SK-N-SH (cell line): Measurements from ENCODE around the gene ARHGEF4. TPM values are rescaled to one million over a fixed set of nuclear protein-coding genes. Genes with fewer than 3 reads are reported as not detected.

Experiments used
- CTCF ChIA-PET: fragments of 300-600, 350-600 bp; formaldehyde crosslinking; extraction: SDS; loops from one replicate; lab custom pipeline; 2021; lab: Yijun Ruan, JAX
- POLR2A ChIA-PET: fragments of 350-600 bp; sonication (Branson Sonifier 250); formaldehyde crosslinking; extraction: SDS; loops from one replicate; lab custom pipeline; 2020; ENCODE audit warnings: antibody characterized with exemption, inconsistent platforms; lab: Yijun Ruan, JAX
- DNase-seq: peaks from one replicate; pipeline ENCODE4 v3.0.0; 2012
- H2AFZ ChIP-seq: fragments of 200-600 bp; sonication (generic); 2 replicates; pipeline ENCODE4 v1.8.1; 2016; ENCODE audit warnings: antibody characterized with exemption, mild to moderate bottlenecking, low read depth
- H3F3A ChIP-seq: fragments of 200-600 bp; sonication (generic); replicated peaks from 2 replicates; pipeline ENCODE3; 2016; ENCODE audit warnings: antibody characterized with exemption, mild to moderate bottlenecking; ENCODE audit not compliant: insufficient read depth
- H3K27ac ChIP-seq, 2 experiments: fragments of 200-500 bp in 1 of 2; fragments of 200-600 bp in 1 of 2; sonication (Bioruptor generic) in 1 of 2; sonication (generic), shearing (Covaris generic) in 1 of 2; 2 replicates each; pipeline versions ENCODE4 v1.5.1 to v1.6.1; 2014 to 2016; ENCODE audit warnings: low read depth in 2 of 2, inconsistent platforms in 1 of 2, low read length in 1 of 2, mild to moderate bottlenecking in 1 of 2, mixed read lengths in 1 of 2
- H3K27me3 ChIP-seq: fragments of 200-600 bp; sonication (generic), shearing (Covaris generic); 2 replicates; pipeline ENCODE4 v1.6.1; 2016; ENCODE audit warnings: mixed run types; ENCODE audit not compliant: insufficient read depth
- H3K36me3 ChIP-seq, 2 experiments: fragments of 200-500 bp in 1 of 2; fragments of 200-600 bp in 1 of 2; sonication (Bioruptor generic) in 1 of 2; sonication (generic) in 1 of 2; replicated peaks in 1 of 2; 2 replicates each; pipeline versions ENCODE3 to v1.5.1; 2014 to 2016; ENCODE audit warnings: low read length in 1 of 2, mild to moderate bottlenecking in 1 of 2; ENCODE audit not compliant: insufficient read depth in 2 of 2, control insufficient read depth in 1 of 2
- H3K4me1 ChIP-seq, 2 experiments: fragments of 200-500 bp in 1 of 2; fragments of 200-600 bp in 1 of 2; sonication (Bioruptor generic) in 1 of 2; sonication (generic), shearing (Covaris generic) in 1 of 2; 2 replicates each; pipeline versions ENCODE4 v1.5.1 to v1.6.1; 2014 to 2016; ENCODE audit warnings: low read depth in 1 of 2, low read length in 1 of 2, mixed run types in 1 of 2; ENCODE audit not compliant: insufficient read depth in 2 of 2, control insufficient read depth in 1 of 2
- H3K4me2 ChIP-seq: fragments of 200-600 bp; sonication (generic), shearing (Covaris generic); 2 replicates; pipeline ENCODE4 v1.6.1; 2017; ENCODE audit warnings: mixed run types
- H3K4me3 ChIP-seq, 2 experiments: fragments of 200-500 bp in 1 of 2; fragments of 200-600 bp in 1 of 2; sonication (Bioruptor generic) in 1 of 2; sonication (generic), shearing (Covaris generic) in 1 of 2; 2 replicates each; pipeline versions ENCODE4 v1.5.1 to v1.8.1; 2014 to 2016; ENCODE audit warnings: low read depth in 2 of 2, inconsistent platforms in 1 of 2, low read length in 1 of 2, mild to moderate bottlenecking in 1 of 2, mixed read lengths in 1 of 2, moderate library complexity in 1 of 2
- H3K79me2 ChIP-seq: fragments of 200-600 bp; sonication (generic); 2 replicates; pipeline ENCODE4 v1.8.1; 2017; ENCODE audit warnings: mild to moderate bottlenecking; ENCODE audit not compliant: insufficient read depth
- H3K9ac ChIP-seq: fragments of 200-600 bp; sonication (generic); 2 replicates; pipeline ENCODE4 v1.6.1; 2017; ENCODE audit warnings: mixed run types
- H3K9me2 ChIP-seq: fragments of 200-600 bp; sonication (generic); 2 replicates; pipeline ENCODE4 v1.6.1; 2017; ENCODE audit warnings: mixed run types
- H3K9me3 ChIP-seq: fragments of 200-600 bp; sonication (generic); 2 replicates; pipeline ENCODE4 v1.6.1; 2017; ENCODE audit warnings: mixed run types, mild to moderate bottlenecking, moderate library complexity
- H4K20me1 ChIP-seq: fragments of 200-600 bp; sonication (generic); 2 replicates; pipeline ENCODE4 v1.6.1; 2017; ENCODE audit warnings: mild to moderate bottlenecking, mixed run types; ENCODE audit not compliant: insufficient read depth
- ELF1 ChIP-seq: IDR thresholded peaks from 2 replicates; pipeline ENCODE4 v1.4.0; 2012
- FOXJ3 ChIP-seq: sonication (generic); formaldehyde crosslinking; IDR thresholded peaks from 2 replicates; pipeline ENCODE4 v1.5.1; 2020; ENCODE audit warnings: mild to moderate bottlenecking, missing genetic modification reagents
- GATA2 ChIP-seq: sonication (generic); formaldehyde crosslinking; IDR thresholded peaks from 2 replicates; pipeline ENCODE4 v1.5.0; 2020; ENCODE audit warnings: mild to moderate bottlenecking, missing genetic modification reagents
- MEF2A ChIP-seq: IDR thresholded peaks from 2 replicates; pipeline ENCODE4 v1.4.0; 2012; ENCODE audit warnings: low read depth, borderline replicate concordance
- NFIC ChIP-seq: IDR thresholded peaks from 2 replicates; pipeline ENCODE4 v1.4.0; 2012; ENCODE audit warnings: borderline replicate concordance
- NRF1 ChIP-seq: IDR thresholded peaks from 2 replicates; pipeline ENCODE4 v1.6.1; 2012; ENCODE audit warnings: low read depth, mild to moderate bottlenecking, low read length
- RFX5 ChIP-seq: IDR thresholded peaks from 2 replicates; pipeline ENCODE4 v1.6.1; 2012; ENCODE audit warnings: mild to moderate bottlenecking, improper control_type of control experiment, low read length
- SIN3A ChIP-seq: IDR thresholded peaks from 2 replicates; pipeline ENCODE4 v1.6.1; 2012; ENCODE audit warnings: low read depth, mild to moderate bottlenecking, low read length, moderate library complexity, borderline replicate concordance
- SMC3 ChIP-seq: IDR thresholded peaks from 2 replicates; pipeline ENCODE4 v1.6.1; 2012; ENCODE audit warnings: low read depth, low read length, improper control_type of control experiment
- TAF1 ChIP-seq: IDR thresholded peaks from 2 replicates; pipeline ENCODE4 v1.6.1; 2012; ENCODE audit warnings: low read depth, mild to moderate bottlenecking, low read length, moderate library complexity, borderline replicate concordance
- TEAD4 ChIP-seq: IDR thresholded peaks from 2 replicates; pipeline ENCODE4 v1.4.0; 2012; ENCODE audit warnings: mild to moderate bottlenecking, borderline replicate concordance; ENCODE audit not compliant: insufficient read depth
- YY1 ChIP-seq: IDR thresholded peaks from 2 replicates; pipeline ENCODE4 v1.4.0; 2012; ENCODE audit warnings: low read depth, mild to moderate bottlenecking
- WGBS: methylation state at CpG from one replicate; pipeline ENCODE4 v1.1.6; 2017; ENCODE audit warnings: low lambda C conversion rate; 5-methylcytosine and 5-hydroxymethylcytosine counted together
- polyA plus RNA-seq, 3 experiments: library from polyadenylated mRNA; depleted of rRNA; stranded (reverse); fragments of >200 nt; gene quantifications; 2 replicates each; pipeline ENCODE4 v1.2.3, GENCODE V29; 2012
- TF ChIP-seq, protein P1 (sequence below): fragments of 150-350 bp; IDR thresholded peaks from 2 replicates; pipeline ENCODE4 v1.6.1; 2017; ENCODE audit warnings: antibody characterized with exemption, low read length, low read depth, borderline replicate concordance
- TF ChIP-seq, protein P2 (sequence below): IDR thresholded peaks from 2 replicates; pipeline ENCODE4 v1.4.0; 2012; ENCODE audit warnings: low read depth, borderline replicate concordance
- TF ChIP-seq, protein P3 (sequence below): IDR thresholded peaks from 2 replicates; pipeline ENCODE4; 2012

The ARHGEF4 gene
- polyA plus RNA-seq, 1 of the 3 experiments (the other 2 are of a cell fraction) = 2.3 TPM

DNA sequence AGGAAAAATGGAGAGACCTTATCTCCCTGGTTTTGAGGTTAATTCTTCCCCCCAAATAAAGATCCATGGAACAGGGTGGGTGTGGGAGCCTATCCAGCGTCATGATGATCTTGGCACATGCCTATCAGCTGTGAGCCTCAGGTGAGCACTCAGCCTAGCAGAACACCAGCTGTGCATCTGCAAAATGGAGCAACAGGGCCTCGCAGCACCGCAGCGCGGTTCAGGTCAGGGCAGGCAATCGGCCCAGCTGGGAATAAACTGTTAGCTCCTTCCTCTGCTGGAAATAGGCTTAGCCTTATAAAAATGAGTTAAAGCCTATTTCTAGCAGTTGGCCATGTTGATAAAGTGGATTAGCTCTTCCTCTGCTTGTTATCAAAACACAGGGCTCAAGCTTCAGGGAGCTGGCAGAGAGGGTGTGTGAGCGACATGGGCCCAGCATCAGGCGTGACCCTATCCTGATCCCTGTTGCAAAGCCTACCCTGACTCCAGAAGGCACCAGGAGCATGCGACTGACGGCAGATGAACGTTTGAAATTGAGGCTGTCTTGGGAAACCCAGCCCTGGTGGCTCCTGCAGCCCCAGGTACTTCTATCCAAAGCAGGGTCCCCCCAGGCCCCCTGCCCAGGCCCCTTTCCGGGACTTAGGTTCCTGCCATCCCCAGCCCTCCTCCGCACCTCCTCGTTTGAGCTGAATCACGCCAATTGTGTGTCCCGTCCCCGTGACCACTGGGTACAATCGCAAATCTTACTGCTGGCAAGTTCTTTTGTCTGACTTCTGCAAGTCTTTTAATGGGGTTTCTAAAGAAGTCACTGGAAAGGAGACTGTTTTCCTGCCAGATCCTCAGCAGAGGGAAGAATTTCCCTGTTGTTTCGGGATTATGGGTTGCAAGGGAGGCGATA, 35.4 kb downstream of the ARHGEF4 start:
- TF ChIP-seq, protein P1, sequence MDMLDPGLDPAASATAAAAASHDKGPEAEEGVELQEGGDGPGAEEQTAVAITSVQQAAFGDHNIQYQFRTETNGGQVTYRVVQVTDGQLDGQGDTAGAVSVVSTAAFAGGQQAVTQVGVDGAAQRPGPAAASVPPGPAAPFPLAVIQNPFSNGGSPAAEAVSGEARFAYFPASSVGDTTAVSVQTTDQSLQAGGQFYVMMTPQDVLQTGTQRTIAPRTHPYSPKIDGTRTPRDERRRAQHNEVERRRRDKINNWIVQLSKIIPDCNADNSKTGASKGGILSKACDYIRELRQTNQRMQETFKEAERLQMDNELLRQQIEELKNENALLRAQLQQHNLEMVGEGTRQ = no peak
- TF ChIP-seq ELF1 (no peak), NFIC (no peak), GATA2 (CRISPR knock-in tag) (no peak), NRF1 (no peak), TAF1 (no peak), SIN3A (no peak), RFX5 (no peak), TEAD4 (no peak), FOXJ3 (CRISPR knock-in tag) (no peak), YY1 (no peak), SMC3 (no peak), MEF2A (no peak)
- TF ChIP-seq, protein P2, sequence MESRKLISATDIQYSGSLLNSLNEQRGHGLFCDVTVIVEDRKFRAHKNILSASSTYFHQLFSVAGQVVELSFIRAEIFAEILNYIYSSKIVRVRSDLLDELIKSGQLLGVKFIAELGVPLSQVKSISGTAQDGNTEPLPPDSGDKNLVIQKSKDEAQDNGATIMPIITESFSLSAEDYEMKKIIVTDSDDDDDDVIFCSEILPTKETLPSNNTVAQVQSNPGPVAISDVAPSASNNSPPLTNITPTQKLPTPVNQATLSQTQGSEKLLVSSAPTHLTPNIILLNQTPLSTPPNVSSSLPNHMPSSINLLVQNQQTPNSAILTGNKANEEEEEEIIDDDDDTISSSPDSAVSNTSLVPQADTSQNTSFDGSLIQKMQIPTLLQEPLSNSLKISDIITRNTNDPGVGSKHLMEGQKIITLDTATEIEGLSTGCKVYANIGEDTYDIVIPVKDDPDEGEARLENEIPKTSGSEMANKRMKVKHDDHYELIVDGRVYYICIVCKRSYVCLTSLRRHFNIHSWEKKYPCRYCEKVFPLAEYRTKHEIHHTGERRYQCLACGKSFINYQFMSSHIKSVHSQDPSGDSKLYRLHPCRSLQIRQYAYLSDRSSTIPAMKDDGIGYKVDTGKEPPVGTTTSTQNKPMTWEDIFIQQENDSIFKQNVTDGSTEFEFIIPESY = no peak
- TF ChIP-seq, protein P3, sequence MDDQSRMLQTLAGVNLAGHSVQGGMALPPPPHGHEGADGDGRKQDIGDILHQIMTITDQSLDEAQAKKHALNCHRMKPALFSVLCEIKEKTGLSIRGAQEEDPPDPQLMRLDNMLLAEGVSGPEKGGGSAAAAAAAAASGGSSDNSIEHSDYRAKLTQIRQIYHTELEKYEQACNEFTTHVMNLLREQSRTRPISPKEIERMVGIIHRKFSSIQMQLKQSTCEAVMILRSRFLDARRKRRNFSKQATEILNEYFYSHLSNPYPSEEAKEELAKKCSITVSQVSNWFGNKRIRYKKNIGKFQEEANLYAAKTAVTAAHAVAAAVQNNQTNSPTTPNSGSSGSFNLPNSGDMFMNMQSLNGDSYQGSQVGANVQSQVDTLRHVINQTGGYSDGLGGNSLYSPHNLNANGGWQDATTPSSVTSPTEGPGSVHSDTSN = no peak
- POLR2A ChIA-PET = no interaction called here

More for the DNA sequence above, 35.4 kb downstream of the ARHGEF4 start:
- H3K27ac ChIP-seq = no peak overlapping the region
- H3K79me2 ChIP-seq = no peaks in the 10 kb centered on the region
- no peaks in the 10 kb centered on the region for H3K9me3 ChIP-seq
- no peak overlapping the region for H3K4me2 ChIP-seq
- no peaks in the 10 kb centered on the region for H3K36me3 ChIP-seq
- H3F3A ChIP-seq = no peaks in the 10 kb centered on the region
- CTCF ChIA-PET = interaction anchor here (1.1 to 13.9 kb wide), 6 partner anchors 8 to 74 kb away, joined by 3 to 249 read pairs (median 14); no protein-coding TSS in a partner anchor
- no peak overlapping the region for H3K4me3 ChIP-seq
- no peak overlapping the region for H3K9ac ChIP-seq
- no peaks in the 10 kb centered on the region for H4K20me1 ChIP-seq
- no peaks in the 10 kb centered on the region for H3K4me1 ChIP-seq
- H3K27me3 ChIP-seq = no peaks in the 10 kb centered on the region
- 64% methylated on average over 17 of the region's 20 CpGs for WGBS
- no peaks in the 10 kb centered on the region for H3K9me2 ChIP-seq
- no peak for DNase-seq
- no peak overlapping the region for H2AFZ ChIP-seq
